CD4-positive, alpha-beta T cell treated with Interleukin-15 for 1 hour (primary cell): ENCODE measurements around the gene AIFM3.
"Not testable (repeated sequence)": the region's sequence is repeated elsewhere in the genome, so short reads cannot be mapped to it uniquely, and the experiment has no call there.

Source experiments
- DNase-seq: peaks from one replicate; pipeline ENCODE4 v3.0.0-alpha.2; 2020

AIFM3 gene

DNA sequence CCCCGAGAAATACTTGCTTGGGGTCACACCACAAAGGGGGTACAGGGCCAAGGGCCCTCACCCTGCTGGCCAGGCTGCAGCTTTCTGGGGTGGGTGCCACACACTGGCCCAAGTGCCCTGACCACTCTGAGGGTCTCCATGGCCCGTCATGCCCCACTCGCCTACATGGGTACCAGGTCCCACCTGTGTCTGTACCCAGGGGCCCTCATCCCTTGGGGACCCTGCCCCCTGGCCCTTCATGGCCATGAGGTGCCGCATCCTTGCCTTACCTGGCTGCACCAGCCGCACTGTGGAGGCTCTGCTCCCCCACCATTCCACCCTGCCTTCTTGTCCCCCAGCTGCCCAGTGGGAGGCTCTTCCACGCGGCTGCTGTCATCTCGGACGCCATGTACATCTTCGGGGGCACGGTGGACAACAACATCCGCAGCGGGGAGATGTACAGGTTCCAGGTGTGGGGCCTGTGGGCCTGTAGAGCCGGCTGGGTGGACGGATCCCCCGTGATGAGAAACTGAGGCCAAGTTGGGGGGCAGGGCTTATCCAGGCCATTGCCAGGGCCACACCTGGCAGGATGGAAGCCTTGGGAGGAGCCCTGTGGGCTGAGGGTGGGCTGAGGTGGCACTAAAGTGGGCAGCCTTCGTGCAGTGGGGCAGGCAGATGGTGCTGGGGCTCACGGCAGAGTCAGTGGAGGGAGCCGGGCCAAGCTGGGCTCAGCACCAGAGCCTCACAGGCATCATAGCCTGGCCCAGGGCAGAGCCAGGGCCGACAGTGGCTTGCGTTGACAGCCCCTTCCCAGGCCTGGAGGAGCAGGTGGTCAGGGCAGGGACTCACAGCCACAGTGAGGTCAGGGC lies 25.6 kb downstream of the AIFM3 start:
- no peak for DNase-seq

DNA sequence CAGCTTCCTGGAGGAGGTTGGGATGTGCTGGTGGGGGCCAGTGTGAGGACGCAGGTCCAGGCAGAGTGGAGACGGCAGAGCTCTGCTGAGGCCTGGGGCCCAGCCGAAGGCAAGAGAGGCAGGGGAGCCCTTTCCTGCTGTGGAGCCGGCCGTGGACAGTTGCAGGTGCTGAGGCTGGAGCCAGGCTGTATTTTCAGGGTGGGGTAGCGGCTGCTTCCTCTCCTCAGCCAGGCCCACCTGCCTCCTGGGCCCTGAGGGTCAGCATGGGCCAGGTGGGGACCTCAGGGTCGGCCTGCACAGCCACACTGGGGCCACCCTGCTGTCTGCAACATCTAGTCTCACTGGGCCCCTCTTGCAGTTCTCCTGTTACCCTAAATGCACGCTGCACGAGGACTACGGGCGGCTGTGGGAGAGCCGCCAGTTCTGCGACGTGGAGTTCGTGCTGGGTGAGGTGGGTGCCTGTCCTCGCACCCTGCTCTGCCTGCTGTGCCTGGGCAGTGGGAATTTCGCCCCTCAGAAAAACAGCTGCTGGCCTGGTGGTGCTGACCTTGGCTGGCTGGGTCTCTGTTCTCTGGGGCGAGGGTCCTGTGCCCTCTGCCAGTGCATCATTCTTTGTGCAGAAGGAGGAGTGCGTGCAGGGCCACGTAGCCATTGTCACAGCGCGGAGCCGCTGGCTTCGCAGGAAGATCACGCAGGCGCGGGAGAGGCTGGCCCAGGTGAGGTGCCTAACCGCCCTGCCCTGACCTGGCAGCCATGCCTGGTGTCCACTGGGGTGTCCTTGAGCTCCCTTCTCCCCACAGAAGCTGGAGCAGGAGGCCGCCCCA lies 26.5 kb downstream of the AIFM3 start:
- DNase-seq: no peak

DNA sequence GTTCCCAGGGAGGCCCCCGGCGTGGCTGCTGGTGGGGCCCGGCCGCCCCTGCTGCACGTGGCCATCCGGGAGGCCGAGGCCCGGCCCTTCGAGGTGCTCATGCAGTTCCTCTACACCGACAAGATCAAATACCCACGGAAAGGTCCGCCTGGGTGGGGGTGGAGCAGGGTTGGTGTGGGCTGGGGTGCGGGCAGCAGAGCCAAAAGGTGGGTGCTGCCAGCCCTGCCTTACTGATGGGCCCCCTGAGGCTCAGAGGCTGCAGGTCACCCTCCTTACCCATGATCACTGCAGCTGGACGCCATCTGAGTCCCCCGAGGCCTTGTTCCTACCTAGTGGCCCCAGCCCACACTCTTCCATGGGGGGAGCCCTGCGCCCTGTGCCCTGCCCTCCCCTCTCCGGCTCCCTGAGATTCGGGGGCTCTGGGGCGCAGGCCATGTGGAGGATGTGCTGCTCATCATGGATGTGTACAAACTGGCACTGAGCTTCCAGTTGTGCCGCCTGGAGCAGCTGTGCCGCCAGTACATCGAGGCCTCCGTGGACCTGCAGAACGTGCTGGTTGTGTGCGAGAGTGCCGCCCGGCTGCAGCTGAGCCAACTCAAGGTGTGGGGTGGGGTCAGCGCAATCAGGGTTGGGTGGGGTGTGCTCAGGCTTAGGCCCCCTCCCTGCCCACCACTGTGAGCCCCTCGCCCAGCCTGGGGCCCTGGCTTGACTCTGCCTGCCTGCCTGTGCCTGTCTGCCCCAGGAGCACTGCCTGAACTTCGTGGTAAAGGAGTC lies 27.3 kb downstream of the AIFM3 start:
- DNase-seq: no peak

DNA sequence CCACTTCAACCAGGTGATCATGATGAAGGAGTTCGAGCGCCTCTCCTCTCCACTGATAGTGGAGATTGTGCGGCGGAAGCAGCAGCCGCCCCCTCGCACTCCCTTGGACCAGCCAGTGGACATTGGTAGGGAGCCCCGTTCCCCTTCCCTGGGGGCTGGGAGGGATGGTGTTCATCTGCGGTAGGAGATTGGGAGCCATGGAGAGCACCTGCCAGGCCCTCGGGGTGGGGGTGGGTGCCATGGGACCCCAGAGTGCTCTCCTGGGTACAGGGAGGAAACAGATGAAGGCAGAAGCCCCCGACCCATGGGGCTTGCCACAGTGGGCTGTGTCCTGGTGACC lies 27.8 kb downstream of the AIFM3 start:
- no peak for DNase-seq

DNA sequence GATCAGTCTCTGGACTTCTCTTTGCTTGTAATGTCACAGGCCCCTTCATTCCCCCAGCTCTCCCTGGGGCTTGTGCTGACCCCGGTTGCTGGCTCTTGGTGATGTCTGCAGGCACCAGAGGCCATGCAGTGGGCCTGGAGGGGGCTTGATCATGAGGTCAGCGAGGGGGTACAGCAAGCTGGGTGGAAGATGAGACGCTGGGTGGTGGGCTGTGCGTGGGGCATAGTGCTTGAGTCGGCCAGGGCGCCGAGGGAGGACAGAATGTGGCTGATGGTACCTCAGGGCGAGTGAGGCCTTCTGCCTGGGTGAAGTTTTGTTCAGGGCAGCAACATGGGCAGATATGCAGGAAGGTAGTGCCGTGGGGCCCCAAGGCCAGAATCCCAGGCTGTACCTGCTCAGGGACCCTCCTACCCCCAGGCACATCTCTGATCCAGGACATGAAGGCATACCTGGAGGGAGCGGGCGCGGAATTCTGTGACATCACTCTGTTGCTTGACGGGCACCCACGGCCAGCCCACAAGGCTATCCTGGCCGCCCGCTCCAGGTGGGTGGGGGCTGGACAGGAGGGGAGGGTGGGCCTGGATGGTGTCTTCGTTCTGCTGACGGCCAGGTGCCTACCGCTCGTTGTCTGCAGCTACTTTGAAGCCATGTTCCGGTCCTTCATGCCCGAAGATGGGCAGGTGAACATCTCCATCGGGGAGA lies 28.4 kb downstream of the AIFM3 start:
- DNase-seq: no peak

DNA sequence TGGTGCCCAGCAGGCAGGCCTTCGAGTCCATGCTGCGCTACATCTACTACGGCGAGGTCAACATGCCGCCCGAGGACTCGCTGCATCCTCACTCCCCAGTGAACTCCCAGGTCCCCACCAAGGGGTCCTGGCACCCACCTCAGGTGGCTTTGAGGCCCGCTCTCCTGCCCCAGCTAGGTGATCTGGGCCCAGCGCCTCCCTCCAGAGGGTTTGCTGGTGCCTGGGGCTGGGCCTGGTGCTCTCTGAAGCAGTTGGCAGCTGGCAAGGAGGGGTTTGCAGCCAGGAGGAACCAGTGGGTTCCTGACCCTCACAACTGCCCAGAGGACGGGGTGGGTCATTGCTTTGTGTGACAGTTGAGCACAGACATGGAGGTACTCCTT lies 29.0 kb downstream of the AIFM3 start:
- DNase-seq: no peak

DNA sequence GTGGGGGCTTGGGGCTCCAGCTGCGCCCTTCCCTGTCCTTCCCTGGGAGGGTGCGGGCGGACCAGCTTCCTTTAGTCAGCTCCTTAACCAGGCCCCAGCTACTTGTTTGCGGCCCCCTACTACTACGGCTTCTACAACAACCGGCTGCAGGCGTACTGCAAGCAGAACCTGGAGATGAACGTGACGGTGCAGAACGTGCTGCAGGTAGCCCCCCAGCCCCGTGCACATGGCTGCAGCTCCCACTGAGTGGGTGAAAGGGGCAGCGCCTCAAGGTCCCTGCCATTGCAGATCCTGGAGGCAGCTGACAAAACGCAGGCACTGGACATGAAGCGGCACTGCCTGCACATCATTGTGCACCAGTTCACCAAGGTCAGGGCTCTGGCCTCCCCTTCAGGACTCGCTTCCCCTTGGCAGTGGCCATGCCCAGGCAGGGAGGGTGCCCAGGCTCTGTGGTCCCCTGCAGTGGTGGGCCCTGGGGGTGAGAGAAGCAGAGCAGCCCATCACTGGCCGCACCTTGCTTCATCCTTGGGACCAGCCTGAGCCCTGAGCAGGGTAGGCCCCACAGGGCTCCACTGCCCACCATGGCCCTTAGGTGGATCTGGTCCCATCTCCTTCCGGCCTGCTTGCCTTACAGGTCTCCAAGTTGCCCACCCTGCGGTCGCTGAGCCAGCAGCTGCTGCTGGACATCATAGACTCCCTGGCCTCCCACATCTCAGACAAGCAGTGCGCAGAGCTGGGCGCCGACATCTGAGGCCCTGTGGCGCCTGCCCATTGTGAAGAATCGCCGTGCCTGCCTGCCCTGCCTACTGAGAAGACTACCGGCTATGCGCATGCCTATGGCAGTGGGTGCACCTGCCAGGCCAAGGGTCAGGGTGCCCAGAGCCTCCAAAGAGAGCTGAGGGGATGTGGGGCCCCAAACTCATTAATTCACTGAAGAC lies 29.8 kb downstream of the AIFM3 start:
- no peak for DNase-seq

DNA sequence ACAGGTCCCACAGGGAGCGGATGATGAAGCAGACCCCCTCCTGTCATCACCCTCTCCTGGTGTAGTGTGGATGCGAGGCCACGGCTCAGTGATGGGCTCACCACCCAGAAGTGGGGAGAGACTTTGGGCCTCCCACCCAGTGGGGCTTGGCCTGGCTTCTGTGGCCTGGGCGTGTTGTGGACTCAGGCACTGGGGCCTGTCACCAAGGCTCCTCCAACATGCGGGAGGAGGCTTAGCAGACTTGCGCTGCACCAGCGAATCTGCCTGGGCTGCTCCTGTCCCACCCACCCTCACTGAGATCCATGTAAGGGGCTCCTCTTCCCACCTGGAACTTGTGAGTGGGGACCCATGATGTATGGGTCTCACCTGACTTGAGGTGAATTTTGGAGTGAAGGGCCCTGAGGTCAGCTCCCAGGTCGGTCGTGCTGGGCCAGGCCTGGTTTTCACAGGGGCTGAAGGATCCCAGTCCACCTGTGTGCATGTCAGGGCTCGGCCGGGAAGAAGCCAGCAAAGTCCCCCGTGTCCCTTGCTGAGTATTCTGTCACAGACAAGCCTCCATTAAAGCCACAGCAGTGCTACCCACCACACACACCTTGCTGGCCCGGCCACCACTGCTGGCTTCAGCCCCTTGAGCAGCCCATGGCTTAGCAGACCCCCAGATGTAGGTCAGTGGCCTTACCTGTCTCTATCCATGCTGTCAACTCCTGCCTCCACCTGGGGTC lies 30.6 kb downstream of the AIFM3 start:
- DNase-seq: no peak

DNA sequence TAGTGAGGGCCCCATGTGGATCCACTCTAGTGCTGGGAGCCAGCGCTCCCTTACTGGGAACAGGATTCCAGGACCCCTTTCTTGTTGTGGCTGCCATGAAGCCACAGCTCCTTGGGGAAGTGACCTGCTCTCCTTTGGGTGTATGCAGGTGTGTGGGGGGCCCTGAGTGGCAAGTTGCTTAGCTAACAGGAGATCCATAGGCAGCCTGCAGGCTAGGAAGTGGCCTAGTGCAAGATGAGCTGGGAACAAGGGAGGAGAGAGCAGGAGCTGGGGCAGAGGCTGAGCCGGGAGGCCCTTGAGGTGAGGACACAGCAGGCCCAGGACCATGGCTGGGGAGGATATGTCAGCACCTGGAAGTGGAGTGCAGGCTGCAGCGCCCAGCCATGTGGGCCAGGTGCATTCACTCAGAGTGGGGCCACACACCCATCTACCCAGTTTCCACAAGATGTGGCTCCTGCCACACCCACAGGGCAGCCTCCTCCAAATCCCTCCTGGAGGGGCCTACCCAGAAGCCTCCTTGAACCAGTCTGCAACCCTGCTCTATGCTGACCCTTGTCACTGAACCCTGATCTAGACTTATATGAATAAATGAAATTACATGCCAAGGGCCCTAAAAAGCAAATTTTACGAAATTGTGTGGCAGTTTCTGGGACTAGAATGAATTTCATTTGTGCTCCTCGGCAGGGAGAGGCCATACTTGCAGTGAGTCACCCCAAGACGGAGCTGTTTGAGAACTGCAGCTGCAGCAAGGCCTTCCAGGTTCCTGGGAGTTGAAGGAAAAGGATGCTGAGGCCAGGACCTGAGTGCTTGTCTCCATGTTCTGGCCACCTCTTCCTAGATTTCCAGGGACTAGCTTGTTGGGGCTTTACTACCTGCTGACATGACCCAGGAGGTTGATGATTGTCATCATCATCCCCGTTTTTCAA lies 31.6 kb downstream of the AIFM3 start:
- no peak for DNase-seq

DNA sequence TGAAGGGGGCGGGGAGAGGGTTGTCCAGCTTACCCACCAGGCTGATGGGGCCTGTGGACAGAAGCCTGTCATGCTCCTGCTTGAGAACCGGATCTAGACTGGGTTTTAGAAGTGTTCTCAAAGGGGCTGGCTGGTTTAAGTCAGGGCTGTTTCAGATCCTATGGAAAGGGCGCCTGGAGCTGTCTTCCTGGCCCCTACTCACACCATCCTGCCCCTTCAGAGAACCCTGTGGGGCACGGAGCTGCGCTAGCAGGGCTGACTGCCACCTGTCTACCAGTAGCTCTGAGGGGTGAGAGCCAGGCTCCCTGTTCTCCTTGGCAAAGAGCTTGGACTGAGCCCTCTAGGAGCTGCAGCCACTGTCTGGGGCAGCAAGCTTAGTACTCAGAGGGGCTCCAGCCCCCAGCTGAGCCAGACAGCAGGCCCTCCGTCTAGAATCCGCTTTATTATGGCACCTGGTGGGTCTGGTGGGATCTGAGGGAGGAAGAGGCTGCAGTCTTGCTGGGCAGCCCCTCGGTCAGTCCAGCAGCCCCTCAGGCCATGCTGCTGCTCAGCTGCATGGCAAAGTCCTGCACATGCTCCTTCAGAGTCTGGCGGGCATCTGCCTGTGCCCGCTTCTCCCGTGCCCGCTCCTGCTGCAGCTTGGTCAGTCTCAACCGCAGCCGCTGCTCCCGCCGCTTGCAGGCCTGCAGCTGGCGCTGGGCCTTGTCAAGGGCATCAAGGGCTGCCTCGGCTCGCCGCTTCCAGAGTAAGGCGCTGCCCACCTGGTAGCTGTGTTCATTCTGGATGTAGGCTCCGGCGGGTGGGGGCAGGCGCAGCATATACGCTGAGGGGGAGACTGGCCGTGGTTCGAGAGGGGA lies 32.5 kb downstream of the AIFM3 start:
- DNase-seq: no peak

DNA sequence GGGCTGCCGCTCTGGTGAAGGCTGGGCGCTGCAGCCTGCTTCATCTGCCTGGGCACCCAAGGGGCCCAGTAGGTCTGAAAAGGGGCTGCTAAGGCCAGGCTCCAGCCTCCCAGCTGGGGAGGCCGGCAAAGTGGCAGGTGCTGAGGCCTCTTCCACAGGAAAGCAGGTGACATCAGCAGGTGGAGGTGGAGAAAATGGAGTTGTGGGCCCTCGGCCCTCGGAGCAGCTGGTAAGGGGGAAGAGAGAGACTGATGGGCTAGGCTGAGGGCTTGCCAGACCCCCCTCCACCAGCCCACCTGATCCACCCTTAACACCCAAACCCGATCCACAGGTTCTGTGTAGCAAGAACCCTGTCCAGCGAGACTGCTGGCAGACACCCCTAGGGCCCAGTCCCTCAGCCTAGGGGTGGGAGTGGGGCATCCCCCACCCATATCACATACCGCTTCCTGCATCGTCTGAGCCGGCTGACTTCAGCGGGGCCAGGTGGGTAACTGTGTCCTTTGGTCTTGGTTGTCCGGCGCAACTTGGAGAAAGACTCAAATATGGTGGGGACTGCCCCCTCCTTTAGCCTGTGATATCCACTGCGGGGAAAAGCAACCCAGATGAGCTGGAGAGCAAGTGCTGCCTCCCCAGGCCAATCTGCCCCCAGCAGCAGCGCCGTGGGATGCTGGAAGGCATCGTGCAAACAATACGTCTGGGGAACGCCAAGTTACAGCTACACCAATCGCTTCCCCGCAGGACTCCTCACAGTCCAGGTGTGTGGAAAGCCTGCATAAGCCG lies 33.3 kb downstream of the AIFM3 start:
- no peak for DNase-seq

DNA sequence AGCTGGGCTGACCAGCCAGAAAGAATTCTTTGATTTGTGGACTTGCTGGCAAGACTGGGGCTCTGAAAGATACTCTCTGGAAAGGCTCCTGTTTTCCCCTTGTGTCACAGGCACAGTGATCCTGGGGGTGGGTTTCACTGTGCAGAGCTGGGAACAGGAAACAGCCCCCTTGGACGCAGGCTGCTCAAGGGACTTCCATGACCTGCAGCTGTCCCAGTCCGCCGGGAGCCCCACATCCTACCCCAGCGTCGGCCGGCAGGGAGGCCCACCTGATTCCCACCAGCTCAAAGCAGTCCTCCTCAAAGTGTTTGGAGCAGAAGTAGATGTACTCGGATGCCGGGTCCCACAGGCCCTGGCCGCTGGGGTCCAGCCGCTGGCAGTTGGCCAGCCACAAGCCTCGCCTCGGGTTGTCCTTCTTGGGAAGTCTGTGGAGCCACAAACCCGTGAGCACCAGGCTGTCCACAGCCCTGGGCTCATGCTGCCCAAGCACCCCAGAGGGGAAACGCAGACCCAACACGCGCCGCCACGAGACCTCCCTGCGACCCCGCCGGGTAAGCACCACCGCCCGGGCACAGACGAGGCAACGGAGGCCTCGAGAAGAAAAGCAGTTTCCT lies 34.0 kb downstream of the AIFM3 start:
- DNase-seq: no peak

DNA sequence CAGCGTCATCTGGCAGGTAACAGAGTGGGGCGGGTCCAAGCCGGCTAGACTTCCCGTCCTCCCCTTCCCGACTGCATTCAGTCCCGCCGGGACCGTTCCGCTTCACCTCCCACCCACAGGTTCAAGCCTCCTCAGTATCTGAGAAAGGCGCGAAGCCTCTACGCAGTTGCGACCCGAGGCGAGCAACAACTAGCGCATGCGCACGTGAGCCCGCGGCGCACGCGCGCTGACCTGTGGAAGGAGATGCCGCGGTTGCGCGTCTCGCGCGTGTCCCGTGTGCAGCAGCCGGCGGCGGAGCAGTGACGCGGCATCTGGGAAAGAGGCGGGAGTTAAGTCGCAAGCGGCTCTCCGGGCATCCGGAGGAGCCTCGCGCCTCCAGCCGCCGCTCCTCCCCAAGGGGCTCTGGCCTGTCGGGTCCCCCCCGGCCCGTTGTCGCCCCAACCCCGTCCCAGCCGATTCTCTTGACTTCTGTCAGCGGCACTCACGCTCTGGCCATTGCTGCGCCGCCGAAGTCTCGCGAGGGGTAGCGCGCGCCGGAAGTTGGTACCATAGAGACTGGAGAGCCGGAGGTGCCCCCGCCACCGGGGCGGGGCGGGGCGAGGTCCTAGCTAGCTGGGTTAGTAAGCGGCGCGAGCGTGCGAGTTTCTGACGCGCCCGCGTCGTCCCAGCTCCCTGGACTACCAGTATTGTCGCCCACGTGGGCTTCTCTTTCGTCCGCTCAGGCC lies 34.7 kb downstream of the AIFM3 start, which contains the start of gene THAP7:
THAP7 (minus strand) TSS at position 518 of the 725 bp plus-strand sequence; CDS start at position 311, 207 bp downstream.
- peak; percentile 96 for DNase-seq

DNA sequence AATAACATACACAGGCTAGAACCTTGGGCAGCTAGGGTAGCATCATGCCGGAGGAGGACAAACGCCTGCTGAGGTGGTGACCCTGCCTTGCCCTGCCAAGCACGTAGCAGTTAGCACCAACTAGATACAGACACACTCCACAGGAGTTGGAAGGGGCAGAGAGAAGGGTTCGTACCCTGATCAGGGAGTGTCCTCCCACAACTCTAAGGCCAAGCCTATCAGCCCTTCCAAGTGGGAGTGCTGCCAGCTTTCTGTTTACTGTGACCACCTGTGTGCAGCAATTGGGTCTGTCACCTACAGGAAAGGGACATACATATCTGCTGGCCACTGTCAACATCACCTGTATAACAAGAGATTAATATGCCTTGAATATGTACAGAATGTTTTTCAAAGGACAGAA lies 36.7 kb downstream of the AIFM3 start:
- no peak for DNase-seq

DNA sequence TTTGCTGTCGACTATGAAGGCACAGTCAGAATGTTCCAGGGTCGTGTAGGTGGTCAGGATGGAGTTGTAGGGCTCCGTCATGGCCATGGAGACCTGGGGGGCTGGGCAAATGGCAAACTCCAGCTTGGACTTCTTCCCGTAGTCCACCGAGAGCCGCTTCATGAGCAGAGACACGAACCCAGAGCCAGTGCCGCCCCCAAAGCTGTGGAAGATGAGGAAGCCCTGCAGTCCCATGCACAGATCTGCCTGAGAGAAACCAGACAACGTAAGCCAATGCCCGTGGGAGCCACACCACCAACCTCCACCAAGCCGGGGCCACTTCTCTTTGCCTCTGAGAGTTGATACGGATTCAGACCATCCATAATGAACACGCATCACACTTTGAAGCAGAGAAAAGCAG lies 42.2 kb downstream of the AIFM3 start:
- not testable (repeated sequence) for DNase-seq

DNA sequence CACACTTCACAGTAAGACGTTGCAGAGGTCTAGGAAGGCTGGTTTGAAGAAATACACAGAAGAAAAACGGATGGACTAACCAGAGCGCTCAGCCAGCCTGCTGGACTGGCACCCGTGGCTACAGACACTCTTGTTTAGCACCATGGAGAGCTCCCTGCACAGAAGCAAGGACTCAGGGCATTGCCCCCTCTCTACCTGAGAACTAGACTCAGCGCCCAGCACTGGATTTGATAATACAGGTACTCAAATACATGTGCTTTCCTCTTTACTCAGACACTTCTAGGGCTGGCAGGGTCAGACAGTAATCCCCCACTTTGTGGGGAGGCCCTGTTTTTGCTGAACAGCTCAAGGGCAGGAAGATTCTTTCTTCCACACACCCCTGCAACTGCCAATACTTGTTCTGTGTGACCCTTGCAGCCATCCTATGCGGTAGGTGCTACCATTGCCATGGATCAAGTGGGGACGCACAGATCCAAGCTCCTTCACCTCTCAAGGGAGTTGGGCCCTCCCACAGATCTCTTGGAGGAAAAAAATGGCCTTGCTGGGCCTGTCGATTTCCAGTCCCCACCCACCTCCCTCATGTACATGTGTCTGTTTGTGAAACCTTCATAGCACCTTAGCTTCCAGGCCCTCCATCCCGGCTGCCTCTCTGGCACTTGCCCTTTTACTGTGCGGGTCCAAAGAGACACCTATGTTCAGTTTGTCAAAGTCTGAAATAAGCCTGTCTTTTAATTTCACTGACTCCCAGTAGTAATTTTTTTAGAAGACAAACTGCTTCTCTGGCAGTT lies 42.8 kb downstream of the AIFM3 start:
- no peak for DNase-seq
